K562 (cell line): ENCODE measurements around the gene STX18.
"Not testable (repeated sequence)": the region's sequence is repeated elsewhere in the genome, so short reads cannot be mapped to it uniquely, and the experiment has no call there.

ENCODE experiments used
- CHD2 ChIP-seq: IDR thresholded peaks from 2 replicates; pipeline ENCODE4 v1.6.1; 2011; ENCODE audit warnings: low read depth, low read length
- FOSL1 ChIP-seq: fragments of 200-800 bp; sonication (Bioruptor generic); conservative IDR thresholded peaks from 2 replicates; pipeline ENCODE4 v1.6.1; 2016; ENCODE audit warnings: missing genetic modification characterization, missing compliant biosample characterization
- GTF2B ChIP-seq: IDR thresholded peaks from 2 replicates; pipeline ENCODE4 v1.6.1; 2011; ENCODE audit not compliant: insufficient read length; ENCODE audit errors: extremely low read depth
- HES1 ChIP-seq: fragments of 450-650 bp; IDR thresholded peaks from 2 replicates; pipeline ENCODE4 v1.6.1; 2016; ENCODE audit warnings: low read depth, mild to moderate bottlenecking, moderate library complexity
- MTA3 ChIP-seq: fragments of 450-650 bp; formaldehyde crosslinking; IDR thresholded peaks from 2 replicates; pipeline ENCODE4 v1.6.1; 2017; ENCODE audit warnings: mild to moderate bottlenecking, borderline replicate concordance
- PHF8 ChIP-seq: fragments of 200-600 bp; sonication (generic); IDR thresholded peaks from 2 replicates; pipeline ENCODE4 v1.6.1; 2012; ENCODE audit warnings: mixed run types, mild to moderate bottlenecking, inconsistent platforms, low read length, moderate library complexity, borderline replicate concordance
- SAFB2 ChIP-seq: fragments of 200-400 bp; formaldehyde crosslinking; IDR thresholded peaks from 2 replicates; pipeline ENCODE4 v1.6.1; 2018; ENCODE audit warnings: borderline replicate concordance, low read length, low read depth, moderate library complexity; ENCODE audit not compliant: severe bottlenecking
- SRF ChIP-seq, 2 experiments: fragments of 250-450, 450-650 bp in 1 of 2; sonication (Bioruptor Pico) in 1 of 2; sonication (generic) in 1 of 2; formaldehyde crosslinking; IDR thresholded peaks; 2 replicates each; pipeline versions ENCODE4 v1.5.0 to v1.5.1; 2020 to 2022; ENCODE audit warnings: mild to moderate bottlenecking in 1 of 2, missing genetic modification reagents in 1 of 2
- TCF7L2 ChIP-seq: fragments of 150-350 bp; IDR thresholded peaks from 2 replicates; pipeline ENCODE4 v1.6.1; 2016; ENCODE audit warnings: low read depth, mild to moderate bottlenecking, low read length, moderate library complexity
- U2AF1 ChIP-seq: fragments of 200-400 bp; formaldehyde crosslinking; optimal IDR thresholded peaks from 2 replicates; pipeline ENCODE3; 2017; ENCODE audit warnings: mild to moderate bottlenecking, low read depth, low read length, moderate library complexity
- ZNF133 ChIP-seq: fragments of 250-450 bp; sonication (Bioruptor Pico); IDR thresholded peaks from 2 replicates; pipeline ENCODE4 v1.4.0; 2020; ENCODE audit warnings: mild to moderate bottlenecking
- ZNF639 ChIP-seq, 2 experiments: fragments of 200-800 bp in 1 of 2; sonication (Bioruptor generic) in 1 of 2; sonication (generic) in 1 of 2; formaldehyde crosslinking in 1 of 2; IDR thresholded peaks in 1 of 2; conservative IDR thresholded peaks in 1 of 2; 2 replicates each; pipeline versions ENCODE4 v1.5.0 to v1.6.1; 2016 to 2020; ENCODE audit warnings: missing compliant biosample characterization in 1 of 2, missing genetic modification characterization in 1 of 2, missing genetic modification reagents in 1 of 2

- not testable (repeated sequence) for TF ChIP-seq U2AF1; PHF8; GTF2B; FOSL1 (tag); CHD2; MTA3; HES1; ZNF639 (CRISPR knock-in tag; conservative IDR thresholded peaks at IDR 0.05 in 1 of 2, IDR thresholded peaks at IDR 0.05 in 1 of 2); ZNF133 (CRISPR knock-in tag); TCF7L2; SRF (CRISPR knock-in tag; IDR thresholded peaks at IDR 0.05); SAFB2
Measured at GRCh38 chr4:4510641-4511040, 31.2 kb downstream of the STX18 start.
